Renal cortex interstitium (tissue), 11 donors: Measurements from ENCODE around the gene OR3A3. TPM values are rescaled to one million over a fixed set of nuclear protein-coding genes. Genes with fewer than 3 reads are reported as not detected.
"Not testable (repeated sequence)": the region's sequence is repeated elsewhere in the genome, so short reads cannot be mapped to it uniquely, and the experiment has no call there.

Experiments
- DNase-seq, 11 donors: peaks; one replicate each; pipeline ENCODE4 v3.0.0-alpha.2; 2013; ENCODE audit warnings: low read depth in 9 of 11, low spot score in 4 of 11; ENCODE audit errors: extremely low read depth in 1 of 11
- polyA plus RNA-seq, 3 donors: library from polyadenylated mRNA; unstranded; fragments of 120-200 nt; gene quantifications; one replicate each; pipeline ENCODE4 v1.2.1, GENCODE V29; 2013; ENCODE audit not compliant: insufficient read length in 3 of 3

The OR3A3 gene
- polyA plus RNA-seq, 3 donors = 0.06 to 0.11 (median 0.06) TPM

GRCh38 chr17:3448059-3448665 lies 37.0 kb downstream of the OR3A3 start:
- DNase-seq = no peak

GRCh38 chr17:3466355-3466754 lies 55.2 kb downstream of the OR3A3 start:
- not testable (repeated sequence) for DNase-seq

GRCh38 chr17:3469529-3469928 lies 58.4 kb downstream of the OR3A3 start:
- DNase-seq = no peak

GRCh38 chr17:3471599-3471998 lies 60.4 kb downstream of the OR3A3 start, which contains the start of gene SPATA22:
Gene SPATA22 (minus strand): TSS chr17:3471819. CDS start chr17:3469325, 2,494 bp downstream.
- DNase-seq = no peak

GRCh38 chr17:3472137-3472536 lies 61.0 kb downstream of the OR3A3 start:
- no peak for DNase-seq

Other genes starting within 250 kb of the OR3A3 start
- not detected for gene OR1A2, start 213.9 kb upstream of the OR3A3 start, polyA plus RNA-seq
- under 1 TPM; 0.03 to 0.08 (median 0.05) TPM for gene OR1A1, start 203.7 kb upstream of the OR3A3 start, polyA plus RNA-seq
- gene OR3A1, start 113.0 kb upstream of the OR3A3 start, polyA plus RNA-seq = under 1 TPM in 2 of 3 donors, not detected in 1; 0.12 to 0.24 TPM
- gene OR3A2, start 25.1 kb upstream of the OR3A3 start, polyA plus RNA-seq = 1 to 10 TPM in 1 of 3 donors, under 1 TPM in 2; 0.20 to 3.1 (median 0.39) TPM
- gene OR1E1, start 13.0 kb upstream of the OR3A3 start, polyA plus RNA-seq = under 1 TPM in 1 of 3 donors, not detected in 2; 0.07 TPM
- not detected for gene OR1E2, start 22.5 kb downstream of the OR3A3 start, polyA plus RNA-seq
- under 1 TPM; 0.36 to 0.65 (median 0.40) TPM for gene SPATA22, start 60.4 kb downstream of the OR3A3 start, polyA plus RNA-seq
- gene ASPA, start 64.6 kb downstream of the OR3A3 start, polyA plus RNA-seq = 10 to 100 TPM; 20.8 to 31.7 (median 27.2) TPM
- gene TRPV3, start 146.4 kb downstream of the OR3A3 start, polyA plus RNA-seq = 1 to 10 TPM in 2 of 3 donors, under 1 TPM in 1; 0.88 to 1.1 (median 1.1) TPM
- 10 to 100 TPM in 1 of 3 donors, 1 to 10 TPM in 2; 7.6 to 12.4 (median 9.0) TPM for gene TRPV1, start 198.0 kb downstream of the OR3A3 start, polyA plus RNA-seq
- gene SHPK, start 224.9 kb downstream of the OR3A3 start, polyA plus RNA-seq = 10 to 100 TPM; 15.4 to 16.5 (median 15.7) TPM
- 10 to 100 TPM; 18.7 to 27.2 (median 20.2) TPM for gene CTNS, start 225.4 kb downstream of the OR3A3 start, polyA plus RNA-seq